ENCODE results near the gene DYSF. TPM values are rescaled to one million over a fixed set of nuclear protein-coding genes. Genes with fewer than 3 reads are reported as not detected.

The DYSF gene
- total and polyA plus RNA-seq, 2 donors (not counting 1 experiment from before 2014, with no cell fraction given), result 0.17 to 0.43 TPM

GRCh38 chr2:71719520-71720282 is 266.3 kb downstream of the DYSF start:
- peaks cover 2% of the 10 kb centered on the region for H3K9me3 Mint-ChIP-seq (ENCODE audit: insufficient read depth)
- H3K4me1 Mint-ChIP-seq, result no peaks in the 10 kb centered on the region
- H3K36me3 ChIP-seq (replicated peaks in 1 of 2; ENCODE audit: control extremely low read depth in 1 of 2, control insufficient read depth in 1 of 2, extremely low read depth in 1 of 2, insufficient read depth in 2 of 2, low read length in 1 of 2), result no peaks in the 10 kb centered on the region
- H3K27me3 Mint-ChIP-seq, result no peaks in the 10 kb centered on the region
- no peaks in the 10 kb centered on the region for H3K79me2 ChIP-seq (ENCODE audit: control insufficient read depth, insufficient read depth, low read length)
- H4K20me1 ChIP-seq (ENCODE audit: control insufficient read depth, insufficient read depth, low read length, poor library complexity, severe bottlenecking), result no peaks in the 10 kb centered on the region
- intact Hi-C loops (cut with micrococcal nuclease), result no loop called here
- H3K9me3 ChIP-seq (ENCODE audit: control extremely low read depth in 1 of 3, control insufficient read depth in 2 of 3, insufficient read depth in 1 of 3, low read length in 2 of 3), result peaks cover 0 to 8% (median 0%) of the 10 kb centered on the region in 3 donors
- CTCF ChIA-PET, result no interaction called here
- no peak overlapping the region for H3K4me3 Mint-ChIP-seq
- POLR2A ChIA-PET, result no interaction called here
- H3K27ac ChIP-seq (ENCODE audit: low read length in 2 of 2), result no peak overlapping the region
- H3K4me1 ChIP-seq (ENCODE audit: control insufficient read depth in 2 of 2, insufficient read depth in 2 of 2, low read length in 2 of 2), result no peaks in the 10 kb centered on the region
- WGBS (ENCODE audit: insufficient coverage), result 81% methylated on average over 5 of the region's 5 CpGs
- no peak overlapping the region for H3K27ac Mint-ChIP-seq
- DNase-seq, result no peak
- no peak overlapping the region for H3K4me2 ChIP-seq (replicated peaks; ENCODE audit: low read depth, low read length, poor library complexity, severe bottlenecking)
- no peaks in the 10 kb centered on the region for H3K27me3 ChIP-seq (replicated peaks in 1 of 4; ENCODE audit: control extremely low read depth in 1 of 4, control insufficient read depth in 3 of 4, insufficient read depth in 4 of 4, low read length in 3 of 4)
- no peak overlapping the region for H2AFZ ChIP-seq (ENCODE audit: insufficient read depth, low read depth, low read length, poor library complexity, severe bottlenecking)
- no peak for ATAC-seq (ENCODE audit: low read depth)
- no peak overlapping the region for H3K9ac ChIP-seq (ENCODE audit: low read length)
- TF ChIP-seq, protein P1, sequence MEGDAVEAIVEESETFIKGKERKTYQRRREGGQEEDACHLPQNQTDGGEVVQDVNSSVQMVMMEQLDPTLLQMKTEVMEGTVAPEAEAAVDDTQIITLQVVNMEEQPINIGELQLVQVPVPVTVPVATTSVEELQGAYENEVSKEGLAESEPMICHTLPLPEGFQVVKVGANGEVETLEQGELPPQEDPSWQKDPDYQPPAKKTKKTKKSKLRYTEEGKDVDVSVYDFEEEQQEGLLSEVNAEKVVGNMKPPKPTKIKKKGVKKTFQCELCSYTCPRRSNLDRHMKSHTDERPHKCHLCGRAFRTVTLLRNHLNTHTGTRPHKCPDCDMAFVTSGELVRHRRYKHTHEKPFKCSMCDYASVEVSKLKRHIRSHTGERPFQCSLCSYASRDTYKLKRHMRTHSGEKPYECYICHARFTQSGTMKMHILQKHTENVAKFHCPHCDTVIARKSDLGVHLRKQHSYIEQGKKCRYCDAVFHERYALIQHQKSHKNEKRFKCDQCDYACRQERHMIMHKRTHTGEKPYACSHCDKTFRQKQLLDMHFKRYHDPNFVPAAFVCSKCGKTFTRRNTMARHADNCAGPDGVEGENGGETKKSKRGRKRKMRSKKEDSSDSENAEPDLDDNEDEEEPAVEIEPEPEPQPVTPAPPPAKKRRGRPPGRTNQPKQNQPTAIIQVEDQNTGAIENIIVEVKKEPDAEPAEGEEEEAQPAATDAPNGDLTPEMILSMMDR (IDR thresholded peaks at IDR 0.05), result no peak
- no peak for TF ChIP-seq EZH2 (IDR thresholded peaks at IDR 0.05; ENCODE audit: borderline replicate concordance, insufficient read depth, low read depth, low read length, poor library complexity, severe bottlenecking)
- no peak overlapping the region for H3K4me3 ChIP-seq (ENCODE audit: control extremely low read depth in 1 of 5, extremely low read depth in 1 of 5, insufficient read depth in 1 of 5, low read depth in 2 of 5, low read length in 4 of 5)

- Mint-ChIP-seq H3K4me3 (no peak overlapping the region), H3K27ac (no peak overlapping the region), H3K9me3 (ENCODE audit: insufficient read depth) (peaks cover 2% of the 10 kb centered on the region), H3K4me1 (no peaks in the 10 kb centered on the region), H3K27me3 (no peaks in the 10 kb centered on the region)
- ChIA-PET POLR2A (no interaction called here), CTCF (no interaction called here)
- Histone ChIP-seq H3K36me3 (replicated peaks in 1 of 2; ENCODE audit: control extremely low read depth in 1 of 2, control insufficient read depth in 1 of 2, extremely low read depth in 1 of 2, insufficient read depth in 2 of 2, low read length in 1 of 2) (no peaks in the 10 kb centered on the region), H3K27me3 (replicated peaks in 1 of 4; ENCODE audit: control extremely low read depth in 1 of 4, control insufficient read depth in 3 of 4, insufficient read depth in 4 of 4, low read length in 3 of 4) (no peaks in the 10 kb centered on the region), H3K4me2 (replicated peaks; ENCODE audit: low read depth, low read length, poor library complexity, severe bottlenecking) (no peak overlapping the region), H2AFZ (ENCODE audit: insufficient read depth, low read depth, low read length, poor library complexity, severe bottlenecking) (no peak overlapping the region), H3K27ac (ENCODE audit: low read length in 2 of 2) (no peak overlapping the region), H4K20me1 (ENCODE audit: control insufficient read depth, insufficient read depth, low read length, poor library complexity, severe bottlenecking) (no peaks in the 10 kb centered on the region), H3K4me3 (ENCODE audit: control extremely low read depth in 1 of 5, extremely low read depth in 1 of 5, insufficient read depth in 1 of 5, low read depth in 2 of 5, low read length in 4 of 5) (no peak overlapping the region), H3K9me3 (ENCODE audit: control extremely low read depth in 1 of 3, control insufficient read depth in 2 of 3, insufficient read depth in 1 of 3, low read length in 2 of 3) (peaks cover 0 to 8% (median 0%) of the 10 kb centered on the region in 3 donors), H3K79me2 (ENCODE audit: control insufficient read depth, insufficient read depth, low read length) (no peaks in the 10 kb centered on the region), H3K4me1 (ENCODE audit: control insufficient read depth in 2 of 2, insufficient read depth in 2 of 2, low read length in 2 of 2) (no peaks in the 10 kb centered on the region), H3K9ac (ENCODE audit: low read length) (no peak overlapping the region)
- ATAC-seq (ENCODE audit: low read depth) (no peak), DNase-seq (no peak)
- TF ChIP-seq, protein P1 (IDR thresholded peaks at IDR 0.05), result no peak
- no peak for TF ChIP-seq EZH2 (IDR thresholded peaks at IDR 0.05; ENCODE audit: borderline replicate concordance, insufficient read depth, low read depth, low read length, poor library complexity, severe bottlenecking)
- intact Hi-C loops (cut with micrococcal nuclease), result no loop called here
These were observed 266.9 kb downstream of the DYSF start for GRCh38 chr2:71720283-71720560.

Measured in B cell (primary cell).